ENCODE measurements around the gene COL6A6. TPM values are rescaled to one million over a fixed set of nuclear protein-coding genes. Genes with fewer than 3 reads are reported as not detected.

Gene COL6A6, protein sequence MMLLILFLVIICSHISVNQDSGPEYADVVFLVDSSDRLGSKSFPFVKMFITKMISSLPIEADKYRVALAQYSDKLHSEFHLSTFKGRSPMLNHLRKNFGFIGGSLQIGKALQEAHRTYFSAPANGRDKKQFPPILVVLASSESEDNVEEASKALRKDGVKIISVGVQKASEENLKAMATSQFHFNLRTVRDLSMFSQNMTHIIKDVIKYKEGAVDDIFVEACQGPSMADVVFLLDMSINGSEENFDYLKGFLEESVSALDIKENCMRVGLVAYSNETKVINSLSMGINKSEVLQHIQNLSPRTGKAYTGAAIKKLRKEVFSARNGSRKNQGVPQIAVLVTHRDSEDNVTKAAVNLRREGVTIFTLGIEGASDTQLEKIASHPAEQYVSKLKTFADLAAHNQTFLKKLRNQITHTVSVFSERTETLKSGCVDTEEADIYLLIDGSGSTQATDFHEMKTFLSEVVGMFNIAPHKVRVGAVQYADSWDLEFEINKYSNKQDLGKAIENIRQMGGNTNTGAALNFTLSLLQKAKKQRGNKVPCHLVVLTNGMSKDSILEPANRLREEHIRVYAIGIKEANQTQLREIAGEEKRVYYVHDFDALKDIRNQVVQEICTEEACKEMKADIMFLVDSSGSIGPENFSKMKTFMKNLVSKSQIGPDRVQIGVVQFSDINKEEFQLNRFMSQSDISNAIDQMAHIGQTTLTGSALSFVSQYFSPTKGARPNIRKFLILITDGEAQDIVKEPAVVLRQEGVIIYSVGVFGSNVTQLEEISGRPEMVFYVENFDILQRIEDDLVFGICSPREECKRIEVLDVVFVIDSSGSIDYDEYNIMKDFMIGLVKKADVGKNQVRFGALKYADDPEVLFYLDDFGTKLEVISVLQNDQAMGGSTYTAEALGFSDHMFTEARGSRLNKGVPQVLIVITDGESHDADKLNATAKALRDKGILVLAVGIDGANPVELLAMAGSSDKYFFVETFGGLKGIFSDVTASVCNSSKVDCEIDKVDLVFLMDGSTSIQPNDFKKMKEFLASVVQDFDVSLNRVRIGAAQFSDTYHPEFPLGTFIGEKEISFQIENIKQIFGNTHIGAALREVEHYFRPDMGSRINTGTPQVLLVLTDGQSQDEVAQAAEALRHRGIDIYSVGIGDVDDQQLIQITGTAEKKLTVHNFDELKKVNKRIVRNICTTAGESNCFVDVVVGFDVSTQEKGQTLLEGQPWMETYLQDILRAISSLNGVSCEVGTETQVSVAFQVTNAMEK (N-terminal part only)
- total RNA-seq = not detected

GRCh38 chr3:130516645-130517512 is at the start of gene COL6A6:
TSS of gene COL6A6 (plus strand) at chr3:130517177. CDS start at chr3:130560365, 43,188 bp downstream.
- no peak within 1 kb of the TSS for H3K4me3 Mint-ChIP-seq
- no peaks in the 10 kb centered on the region for H3K4me1 Mint-ChIP-seq (ENCODE audit: low read depth)
- DNase-seq (no peak), ATAC-seq (no peak)
- H3K9me3 Mint-ChIP-seq = no peaks in the 10 kb centered on the region
- peaks cover 38% of the 10 kb centered on the region for H3K27me3 Mint-ChIP-seq (ENCODE audit: low read depth)
- H3K36me3 Mint-ChIP-seq (ENCODE audit: insufficient read depth) = no peaks in the 10 kb centered on the region

GRCh38 chr3:130468311-130468710 is 48.7 kb upstream of the COL6A6 start:
- Mint-ChIP-seq H3K4me1 (ENCODE audit: low read depth) (no peaks in the 10 kb centered on the region), H3K36me3 (ENCODE audit: insufficient read depth) (no peaks in the 10 kb centered on the region), H3K9me3 (no peaks in the 10 kb centered on the region), H3K4me3 (no peak overlapping the region), H3K27me3 (ENCODE audit: low read depth) (peaks cover 15% of the 10 kb centered on the region)
- DNase-seq (no peak), ATAC-seq (no peak)

- Mint-ChIP-seq H3K9me3 (peaks cover 4% of the 10 kb centered on the region), H3K4me1 (ENCODE audit: low read depth) (no peaks in the 10 kb centered on the region), H3K27me3 (ENCODE audit: low read depth) (peaks cover 8% of the 10 kb centered on the region), H3K36me3 (ENCODE audit: insufficient read depth) (no peaks in the 10 kb centered on the region), H3K4me3 (no peak overlapping the region)
- no peak for DNase-seq
- no peak for ATAC-seq
Measured at GRCh38 chr3:130470126-130470525, 46.9 kb upstream of the COL6A6 start.

- Mint-ChIP-seq H3K4me1 (ENCODE audit: low read depth) (no peaks in the 10 kb centered on the region), H3K9me3 (peaks cover 4% of the 10 kb centered on the region), H3K36me3 (ENCODE audit: insufficient read depth) (no peaks in the 10 kb centered on the region), H3K27me3 (ENCODE audit: low read depth) (peaks cover 6% of the 10 kb centered on the region), H3K4me3 (no peak overlapping the region)
- DNase-seq (no peak), ATAC-seq (no peak)
Measured at GRCh38 chr3:130473416-130473815, 43.6 kb upstream of the COL6A6 start.

DNA sequence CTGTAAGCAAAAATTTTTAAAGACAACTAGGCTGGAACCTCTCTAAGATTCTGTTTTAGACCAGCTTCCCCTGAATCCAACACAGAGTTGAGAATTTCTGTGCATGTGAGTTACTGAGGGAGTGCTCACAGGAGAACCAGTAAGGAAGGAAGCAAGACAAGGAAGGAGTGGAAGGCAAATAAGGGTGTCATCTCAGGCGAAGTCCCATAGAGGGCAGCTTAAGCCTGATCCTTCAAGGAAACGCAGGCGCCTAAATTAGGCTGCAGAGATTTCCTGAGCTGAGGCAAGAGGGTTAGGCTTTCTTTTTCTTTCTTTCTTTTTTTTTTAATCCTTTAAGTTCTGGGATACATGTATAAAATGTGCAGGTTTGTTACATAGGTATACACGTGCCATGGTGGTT is 36.2 kb upstream of the COL6A6 start:
- H3K36me3 Mint-ChIP-seq (ENCODE audit: insufficient read depth) = no peaks in the 10 kb centered on the region
- ATAC-seq (no peak), DNase-seq (no peak)
- no peaks in the 10 kb centered on the region for H3K4me1 Mint-ChIP-seq (ENCODE audit: low read depth)
- peaks cover 7% of the 10 kb centered on the region for H3K27me3 Mint-ChIP-seq (ENCODE audit: low read depth)
- H3K9me3 Mint-ChIP-seq = peaks cover 3% of the 10 kb centered on the region
- H3K4me3 Mint-ChIP-seq = no peak overlapping the region

DNA sequence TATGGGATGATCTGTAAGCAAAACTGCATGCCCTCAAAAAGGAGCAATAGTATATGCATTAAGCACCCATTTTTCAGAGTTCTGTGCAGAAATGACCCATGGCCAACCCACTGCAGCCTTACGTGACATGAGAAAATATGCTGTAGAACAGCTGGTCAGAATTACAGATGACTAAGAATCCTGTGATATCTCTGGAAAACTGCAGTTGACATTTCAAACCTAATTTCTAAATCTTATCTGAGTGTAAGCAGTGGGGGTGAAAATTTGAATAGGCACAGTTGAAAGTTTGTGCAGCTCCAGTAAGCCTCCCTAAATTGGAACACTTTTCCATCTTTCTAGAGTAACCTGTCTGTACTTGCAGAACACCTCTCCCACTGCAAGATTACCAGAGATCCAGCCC is 28.7 kb upstream of the COL6A6 start:
- Mint-ChIP-seq H3K4me3 (no peak overlapping the region), H3K9me3 (no peaks in the 10 kb centered on the region), H3K4me1 (ENCODE audit: low read depth) (no peaks in the 10 kb centered on the region), H3K27me3 (ENCODE audit: low read depth) (peaks cover 5% of the 10 kb centered on the region), H3K36me3 (ENCODE audit: insufficient read depth) (no peaks in the 10 kb centered on the region)
- DNase-seq = no peak
- no peak for ATAC-seq

DNA sequence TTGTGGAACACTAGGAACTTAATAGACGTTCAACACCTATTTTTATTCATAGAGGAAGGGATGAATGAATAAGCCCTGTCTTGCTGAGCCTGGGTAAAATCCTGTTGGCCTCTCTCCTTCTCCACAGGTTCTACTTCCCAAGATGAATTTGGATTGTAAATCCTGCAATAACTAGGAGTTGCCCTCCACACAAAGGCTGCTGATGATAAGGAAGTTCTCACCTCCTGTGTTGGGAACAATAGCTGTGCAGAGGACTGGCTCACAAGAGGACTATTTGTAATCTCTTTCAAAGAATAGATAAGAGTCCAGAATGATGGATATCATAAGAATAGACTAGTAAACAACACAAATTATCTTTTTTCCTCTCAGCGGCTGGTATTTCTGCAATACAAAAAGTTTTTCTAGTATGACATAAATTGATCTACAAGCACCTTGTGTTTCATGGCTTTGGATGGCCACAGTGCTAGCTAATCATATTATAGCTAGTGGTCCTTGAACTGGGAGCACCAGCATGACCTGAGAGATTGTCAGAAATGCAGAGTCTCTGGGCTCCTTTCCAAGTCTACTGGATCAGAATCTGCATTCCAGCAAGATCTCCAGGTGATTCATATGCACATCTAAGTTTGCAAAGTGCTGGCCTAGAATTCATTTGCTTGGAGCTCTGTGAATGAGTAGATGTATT is 28.1 kb upstream of the COL6A6 start:
- ATAC-seq (no peak), DNase-seq (no peak)
- Mint-ChIP-seq H3K9me3 (no peaks in the 10 kb centered on the region), H3K27me3 (ENCODE audit: low read depth) (peaks cover 5% of the 10 kb centered on the region), H3K36me3 (ENCODE audit: insufficient read depth) (no peaks in the 10 kb centered on the region), H3K4me3 (no peak overlapping the region), H3K4me1 (ENCODE audit: low read depth) (no peaks in the 10 kb centered on the region)

- Mint-ChIP-seq H3K4me3 (no peak overlapping the region), H3K27me3 (ENCODE audit: low read depth) (peaks cover 5% of the 10 kb centered on the region), H3K36me3 (ENCODE audit: insufficient read depth) (no peaks in the 10 kb centered on the region), H3K4me1 (ENCODE audit: low read depth) (no peaks in the 10 kb centered on the region), H3K9me3 (no peaks in the 10 kb centered on the region)
- DNase-seq (no peak), ATAC-seq (no peak)
Measured at GRCh38 chr3:130490241-130490640, 26.7 kb upstream of the COL6A6 start.

GRCh38 chr3:130491431-130491830 is 25.5 kb upstream of the COL6A6 start:
- DNase-seq (no peak), ATAC-seq (no peak)
- H3K9me3 Mint-ChIP-seq = no peaks in the 10 kb centered on the region
- no peaks in the 10 kb centered on the region for H3K36me3 Mint-ChIP-seq (ENCODE audit: insufficient read depth)
- peaks cover 5% of the 10 kb centered on the region for H3K27me3 Mint-ChIP-seq (ENCODE audit: low read depth)
- no peak overlapping the region for H3K4me3 Mint-ChIP-seq
- no peaks in the 10 kb centered on the region for H3K4me1 Mint-ChIP-seq (ENCODE audit: low read depth)

DNA sequence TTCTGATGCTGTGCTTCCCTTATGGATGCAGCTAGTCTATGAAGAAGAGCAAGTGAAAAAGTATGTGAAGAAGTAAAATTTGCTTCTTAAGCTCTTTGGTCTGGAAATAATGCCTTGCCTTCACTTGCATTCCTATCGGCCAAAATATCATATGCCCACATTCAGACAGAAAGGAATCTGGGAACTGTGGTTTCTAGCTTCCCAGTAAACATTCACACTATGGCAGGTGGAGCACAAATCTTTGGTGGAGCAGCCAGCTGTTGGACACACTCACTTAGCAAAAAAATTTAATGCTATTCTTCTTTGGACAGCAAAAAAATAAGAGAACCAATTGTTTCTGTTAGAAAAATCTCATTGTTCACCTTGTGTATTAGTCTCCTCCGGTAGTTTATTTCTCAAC is 12.3 kb upstream of the COL6A6 start:
- peaks cover 5% of the 10 kb centered on the region for H3K27me3 Mint-ChIP-seq (ENCODE audit: low read depth)
- no peak overlapping the region for H3K4me3 Mint-ChIP-seq
- H3K36me3 Mint-ChIP-seq (ENCODE audit: insufficient read depth) = no peaks in the 10 kb centered on the region
- ATAC-seq (no peak), DNase-seq (no peak)
- no peaks in the 10 kb centered on the region for H3K9me3 Mint-ChIP-seq
- H3K4me1 Mint-ChIP-seq (ENCODE audit: low read depth) = no peaks in the 10 kb centered on the region

DNA sequence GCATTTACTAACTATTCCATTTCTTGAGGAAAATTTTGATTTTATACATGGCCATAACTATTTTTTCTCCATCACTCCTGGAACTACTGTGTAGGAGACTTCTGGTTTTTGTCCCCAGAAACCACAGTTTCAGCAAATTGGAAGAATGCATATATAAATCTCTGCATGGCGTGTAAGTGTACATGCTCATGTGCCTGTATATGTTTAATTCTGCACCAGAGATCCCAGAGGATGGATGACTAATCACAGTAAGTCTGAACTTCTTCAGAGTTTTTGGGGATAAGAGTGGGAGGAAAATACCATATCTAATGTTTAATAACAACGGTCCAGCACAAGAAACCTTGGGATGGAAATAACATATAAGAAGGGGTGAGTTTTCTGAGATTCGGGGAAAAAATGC is 10.9 kb upstream of the COL6A6 start:
- H3K4me3 Mint-ChIP-seq = no peak overlapping the region
- no peak for DNase-seq
- ATAC-seq = no peak
- H3K36me3 Mint-ChIP-seq (ENCODE audit: insufficient read depth) = no peaks in the 10 kb centered on the region
- H3K4me1 Mint-ChIP-seq (ENCODE audit: low read depth) = no peaks in the 10 kb centered on the region
- peaks cover 8% of the 10 kb centered on the region for H3K27me3 Mint-ChIP-seq (ENCODE audit: low read depth)
- H3K9me3 Mint-ChIP-seq = no peaks in the 10 kb centered on the region

- H3K9me3 Mint-ChIP-seq = no peaks in the 10 kb centered on the region
- no peak for DNase-seq
- peaks cover 12% of the 10 kb centered on the region for H3K27me3 Mint-ChIP-seq (ENCODE audit: low read depth)
- H3K4me3 Mint-ChIP-seq = no peak overlapping the region
- H3K36me3 Mint-ChIP-seq (ENCODE audit: insufficient read depth) = no peaks in the 10 kb centered on the region
- no peaks in the 10 kb centered on the region for H3K4me1 Mint-ChIP-seq (ENCODE audit: low read depth)
- no peak for ATAC-seq
Measured at GRCh38 chr3:130507746-130508145, 9.2 kb upstream of the COL6A6 start.

GRCh38 chr3:130509008-130509407 is 8.0 kb upstream of the COL6A6 start:
- Mint-ChIP-seq H3K9me3 (no peaks in the 10 kb centered on the region), H3K4me1 (ENCODE audit: low read depth) (no peaks in the 10 kb centered on the region), H3K27me3 (ENCODE audit: low read depth) (peaks cover 12% of the 10 kb centered on the region), H3K36me3 (ENCODE audit: insufficient read depth) (no peaks in the 10 kb centered on the region), H3K4me3 (no peak overlapping the region)
- ATAC-seq (no peak), DNase-seq (no peak)
